Endothelial cell of umbilical vein (primary cell): Measurements from ENCODE around the gene APMAP. TPM values are rescaled to one million over a fixed set of nuclear protein-coding genes. Genes with fewer than 3 reads are reported as not detected.

Experiments
- BruUV-seq: library from RNA; stranded (reverse); fragments of 400-500 nt; replicated peaks from 2 replicates; lab custom pipeline; 2021; lab: Mats Ljungman, UMichigan
- CTCF ChIA-PET: fragments of 300-600, 350-600 bp; sonication (Branson Sonifier 250); formaldehyde crosslinking; loops from one replicate; lab custom pipeline; 2021; ENCODE audit warnings: antibody characterized with exemption, inconsistent platforms; lab: Charles Lee
- POLR2A ChIA-PET: fragments of 300-600, 350-600 bp; sonication (Branson Sonifier 250); formaldehyde crosslinking; loops from one replicate; lab custom pipeline; 2021; ENCODE audit warnings: antibody characterized with exemption, inconsistent platforms; lab: Charles Lee
- DNase-seq: peaks from one replicate; pipeline ENCODE4 v3.0.0-alpha.2; 2011; ENCODE audit warnings: low read depth, low spot score
- FAIRE-seq: peaks from 2 replicates; lab custom pipeline; 2011; peaks lifted over from hg19 to GRCh38; lab: Jason Lieb, UNC
- H2AFZ ChIP-seq: 2 replicates; pipeline ENCODE4 v1.6.0; 2012; ENCODE audit warnings: low read depth, low read length, control low read depth, inconsistent platforms
- H3K27ac ChIP-seq: 2 replicates; pipeline ENCODE4 v1.5.1; 2011; ENCODE audit warnings: low read depth, mild to moderate bottlenecking, control low read depth, low read length, moderate library complexity; ENCODE audit not compliant: insufficient read depth
- H3K27me3 ChIP-seq, 2 experiments: 2 replicates each; pipeline versions ENCODE4 v1.6.0 to v1.6.1; 2011; ENCODE audit warnings: low read length in 2 of 2, mixed read lengths in 1 of 2; ENCODE audit not compliant: control insufficient read depth in 2 of 2, insufficient read depth in 2 of 2
- H3K36me3 ChIP-seq, 2 experiments: 2 replicates in 1 of 2; 3 replicates in 1 of 2; pipeline ENCODE4 v1.5.1; 2011; ENCODE audit warnings: low read length in 2 of 2, mild to moderate bottlenecking in 1 of 2, moderate library complexity in 1 of 2; ENCODE audit not compliant: control insufficient read depth in 2 of 2, insufficient read depth in 2 of 2; ENCODE audit errors: extremely low read depth in 1 of 2
- H3K4me1 ChIP-seq: 3 replicates; pipeline ENCODE4 v1.5.1; 2011; ENCODE audit warnings: mild to moderate bottlenecking, low read length; ENCODE audit not compliant: control insufficient read depth, insufficient read depth; ENCODE audit errors: extremely low read depth
- H3K4me2 ChIP-seq: 2 replicates; pipeline ENCODE4 v1.6.1; 2011; ENCODE audit warnings: low read length, control low read depth, mixed read lengths; ENCODE audit not compliant: insufficient read depth
- H3K4me3 ChIP-seq, 3 experiments: fragments of 200-600 bp in 1 of 3; sonication (generic), shearing (Covaris generic) in 1 of 3; replicated peaks in 1 of 3; 2 replicates each; pipeline ENCODE4 v1.5.1; 2011 to 2016; ENCODE audit warnings: control low read depth in 3 of 3, low read length in 3 of 3, mild to moderate bottlenecking in 2 of 3, inconsistent platforms in 1 of 3, low read depth in 1 of 3, moderate library complexity in 1 of 3; ENCODE audit not compliant: insufficient read depth in 1 of 3
- H3K79me2 ChIP-seq: 2 replicates; pipeline ENCODE4 v1.6.0; 2012; ENCODE audit warnings: low read length, inconsistent platforms; ENCODE audit not compliant: control insufficient read depth, insufficient read depth
- H3K9ac ChIP-seq: replicated peaks from 2 replicates; pipeline ENCODE3; 2011; ENCODE audit warnings: low read length, control low read depth; ENCODE audit not compliant: insufficient read depth; ENCODE audit errors: extremely low read depth
- H3K9me1 ChIP-seq: replicated peaks from 3 replicates; pipeline ENCODE4 v1.6.0; 2011; ENCODE audit warnings: mild to moderate bottlenecking, low read length; ENCODE audit not compliant: control insufficient read depth, insufficient read depth; ENCODE audit errors: extremely low read depth
- H3K9me3 ChIP-seq: replicated peaks from 2 replicates; pipeline ENCODE4 v1.5.1; 2012; ENCODE audit warnings: low read length, inconsistent platforms; ENCODE audit not compliant: control insufficient read depth, insufficient read depth
- H4K20me1 ChIP-seq: replicated peaks from 2 replicates; pipeline ENCODE3; 2011; ENCODE audit warnings: mild to moderate bottlenecking, low read length; ENCODE audit not compliant: control insufficient read depth, insufficient read depth; ENCODE audit errors: extremely low read depth
- CTCF ChIP-seq, 2 donors: IDR thresholded peaks; 1 replicate in 1 of 2; 2 replicates in 1 of 2; pipeline ENCODE4 v1.5.1; 2011; ENCODE audit warnings: low read length in 2 of 2, mild to moderate bottlenecking in 2 of 2, moderate library complexity in 2 of 2, control low read depth in 1 of 2, inconsistent platforms in 1 of 2, low read depth in 1 of 2; ENCODE audit not compliant: insufficient read depth in 1 of 2; ENCODE audit errors: extremely low read depth in 1 of 2
- EZH2 ChIP-seq: IDR thresholded peaks from 2 replicates; pipeline ENCODE4 v1.6.1; 2012; ENCODE audit warnings: borderline replicate concordance, low read depth, mild to moderate bottlenecking, moderate library complexity, low read length, inconsistent platforms; ENCODE audit not compliant: severe bottlenecking
- FOS ChIP-seq: IDR thresholded peaks from 2 replicates; pipeline ENCODE4 v1.6.1; 2011; ENCODE audit warnings: mild to moderate bottlenecking, low read length, moderate library complexity, borderline replicate concordance; ENCODE audit not compliant: insufficient read depth
- GATA2 ChIP-seq: IDR thresholded peaks from 2 replicates; pipeline ENCODE4 v1.7.0; 2011; ENCODE audit warnings: low read depth, mild to moderate bottlenecking, moderate library complexity, mixed read lengths, low read length; ENCODE audit not compliant: insufficient read length, insufficient read depth
- JUN ChIP-seq: IDR thresholded peaks from 2 replicates; pipeline ENCODE4 v1.6.1; 2011; ENCODE audit warnings: borderline replicate concordance, low read depth; ENCODE audit not compliant: insufficient read length, insufficient read depth
- MAX ChIP-seq: IDR thresholded peaks from 2 replicates; pipeline ENCODE4 v1.6.1; 2011; ENCODE audit not compliant: insufficient read depth, insufficient read length
- MYC ChIP-seq: IDR thresholded peaks from one replicate; pipeline ENCODE4 v1.6.1; 2011; ENCODE audit warnings: mild to moderate bottlenecking, low read depth, low read length
- POLR2A ChIP-seq: IDR thresholded peaks from 2 replicates; pipeline ENCODE4 v1.6.1; 2012; ENCODE audit warnings: low read depth, mild to moderate bottlenecking, control low read depth, low read length
- POLR2AphosphoS5 ChIP-seq: IDR thresholded peaks from 2 replicates; pipeline ENCODE4 v1.6.1; 2012; ENCODE audit warnings: low read depth, mild to moderate bottlenecking, control low read depth, low read length, moderate library complexity; ENCODE audit not compliant: insufficient read depth
- dilution Hi-C: fragments of 300-500 bp; cut with MboI; formaldehyde crosslinking; loops from one replicate; pipeline ENCODE4 v1.15.0; 2019; ENCODE audit warnings: low sequenced_read_pairs; ENCODE audit not compliant: extremely low pct_ligation_motif_present
- intact Hi-C: fragments of 100-400 bp; cut with micrococcal nuclease; formaldehyde crosslinking; loops from one replicate; pipeline ENCODE4 v1.10.0; 2022
- polyA plus RNA-seq, 4 experiments: library from polyadenylated mRNA; depleted of rRNA in 3 of 4; stranded (reverse) in 3 of 4; unstranded in 1 of 4; fragments of >200 nt; gene quantifications; 2 replicates each; pipeline versions ENCODE4 v1.2.1 to v1.2.3, GENCODE V29; 2011 to 2012; ENCODE audit warnings: missing spikeins in 1 of 4
- total RNA-seq: library from RNA; stranded (reverse); gene quantifications from 2 replicates; pipeline ENCODE4 v1.2.3, GENCODE V29; 2021

APMAP gene
- total and polyA plus RNA-seq, 2 donors (not counting 3 experiments of a cell fraction or from before 2014, with no cell fraction given), result 80.7 to 110 TPM

- no peaks in the 10 kb centered on the region for H3K9me3 ChIP-seq
- H3K27ac ChIP-seq, result no peak overlapping the region
- no peak overlapping the region for H2AFZ ChIP-seq
- dilution Hi-C loops (no loop called here), intact Hi-C loops (no loop called here)
- H3K27me3 ChIP-seq, result no peaks in the 10 kb centered on the region
- no peak for FAIRE-seq
- no TSS peak for BruUV-seq
- ChIA-PET POLR2A (no interaction called here), CTCF (no interaction called here)
- no peaks in the 10 kb centered on the region for H4K20me1 ChIP-seq
- H3K79me2 ChIP-seq, result no peaks in the 10 kb centered on the region
- no peaks in the 10 kb centered on the region for H3K36me3 ChIP-seq
- H3K4me3 ChIP-seq, result no peak overlapping the region
- no peaks in the 10 kb centered on the region for H3K4me1 ChIP-seq
- no peak for DNase-seq
- TF ChIP-seq GATA2, result no peak
- no peak for TF ChIP-seq POLR2A
- TF ChIP-seq MAX, result no peak
- TF ChIP-seq FOS, result no peak
- no peak for TF ChIP-seq CTCF (IDR thresholded peaks at IDR 0.05; ENCODE audit: extremely low read depth in 1 of 2, insufficient read depth in 1 of 2, low read depth in 1 of 2, low read length in 2 of 2)
- TF ChIP-seq MYC, result no peak
- TF ChIP-seq EZH2, result no peak
- TF ChIP-seq JUN, result no peak
- no peak for TF ChIP-seq POLR2AphosphoS5
- H3K9ac ChIP-seq, result no peak overlapping the region
- no peaks in the 10 kb centered on the region for H3K9me1 ChIP-seq
- no peak overlapping the region for H3K4me2 ChIP-seq
These were observed 55.0 kb downstream of the APMAP start for GRCh38 chr20:24937579-24937978.
